GM19351 (cell line): Measurements from ENCODE around the gene DEPDC5.

ENCODE experiments used
- ATAC-seq: cut with Tn5 transposase; IDR thresholded peaks from one replicate; pipeline ENCODE4 v1.9.1; 2021; ENCODE audit warnings: mild to moderate bottlenecking, moderate library complexity; ENCODE audit not compliant: unreplicated experiment

Gene DEPDC5

DNA sequence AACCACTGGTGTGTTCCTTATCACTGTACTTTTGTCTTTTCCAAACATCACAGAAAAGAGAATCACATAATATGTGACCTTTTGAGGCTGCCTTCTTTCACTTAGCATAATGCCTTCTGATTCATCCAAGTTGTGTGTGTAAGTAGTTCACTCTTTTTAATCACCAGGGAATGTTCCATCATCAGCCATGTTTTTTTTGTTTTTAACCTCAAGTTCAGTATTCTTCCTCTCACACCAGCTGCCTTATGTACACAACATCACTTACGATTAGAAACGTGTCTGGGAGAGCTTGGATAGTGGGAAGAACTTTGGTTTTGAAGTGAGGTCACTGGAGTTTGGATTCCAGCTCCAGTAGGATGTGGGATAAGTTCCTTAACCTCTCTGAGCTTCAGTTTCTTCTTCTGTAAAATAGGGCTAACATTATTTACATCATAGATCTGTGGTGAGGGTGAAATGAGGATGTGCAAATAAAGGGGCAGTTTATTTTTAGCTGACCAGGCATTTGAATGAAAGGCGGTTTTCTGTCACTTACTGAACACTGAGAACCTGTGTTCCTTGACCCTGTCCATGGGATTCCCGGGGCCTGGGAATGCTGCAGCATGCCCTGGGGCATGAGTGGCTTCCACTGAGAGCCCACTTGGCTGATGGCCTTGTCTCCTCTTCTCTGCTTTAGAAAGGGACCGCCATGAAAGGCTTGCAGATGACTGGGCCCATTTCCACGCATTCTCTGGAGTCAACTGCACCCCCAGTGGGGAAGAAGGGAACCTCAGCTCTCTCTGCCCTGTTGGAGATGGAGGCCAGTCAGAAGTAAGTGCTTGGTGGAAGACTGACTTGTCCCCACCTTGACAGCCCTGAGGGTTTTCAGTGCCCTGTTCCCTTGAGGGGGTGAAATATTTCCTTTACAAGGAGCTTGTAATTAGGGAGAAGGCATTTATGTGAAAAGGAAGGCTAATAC is 92.6 kb downstream of the DEPDC5 start:
- no peak for ATAC-seq

DNA sequence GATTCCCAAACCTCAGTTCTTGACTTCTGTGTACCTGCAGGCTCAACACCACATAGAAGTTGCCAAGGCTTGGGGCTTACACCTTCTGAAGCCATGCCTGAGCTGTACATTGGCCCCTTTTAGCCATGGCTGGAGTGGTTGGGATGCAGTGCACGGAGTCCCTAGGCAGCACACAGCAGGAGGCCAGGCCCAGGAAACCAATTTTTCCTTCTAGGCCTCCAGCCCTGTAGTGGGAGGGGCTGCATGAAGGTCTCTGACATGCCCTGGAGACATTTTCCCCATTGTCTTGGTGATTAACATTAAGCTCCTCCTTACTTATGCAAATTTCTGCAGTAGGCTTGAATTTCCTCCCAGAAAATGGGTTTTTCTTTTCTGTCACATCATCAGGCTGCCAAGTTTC is 94.6 kb downstream of the DEPDC5 start:
- no peak for ATAC-seq

DNA sequence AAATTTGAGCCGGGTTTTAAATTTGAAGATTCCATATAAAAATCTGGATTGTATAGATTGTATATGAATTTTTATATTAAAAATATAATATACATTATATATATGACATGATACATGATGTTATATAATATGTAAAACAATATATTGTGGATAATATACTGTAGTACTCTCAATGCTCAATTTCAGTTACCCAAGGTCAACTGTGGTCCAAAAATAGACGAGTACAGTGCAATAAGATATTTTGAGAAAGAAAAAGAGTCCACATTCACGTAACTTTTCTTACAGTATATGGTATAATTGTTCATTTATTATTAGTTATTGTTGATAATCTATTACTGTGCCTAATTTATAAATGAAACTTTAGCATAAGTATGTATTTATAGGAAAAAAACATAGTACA is 96.3 kb downstream of the DEPDC5 start:
- no peak for ATAC-seq

DNA sequence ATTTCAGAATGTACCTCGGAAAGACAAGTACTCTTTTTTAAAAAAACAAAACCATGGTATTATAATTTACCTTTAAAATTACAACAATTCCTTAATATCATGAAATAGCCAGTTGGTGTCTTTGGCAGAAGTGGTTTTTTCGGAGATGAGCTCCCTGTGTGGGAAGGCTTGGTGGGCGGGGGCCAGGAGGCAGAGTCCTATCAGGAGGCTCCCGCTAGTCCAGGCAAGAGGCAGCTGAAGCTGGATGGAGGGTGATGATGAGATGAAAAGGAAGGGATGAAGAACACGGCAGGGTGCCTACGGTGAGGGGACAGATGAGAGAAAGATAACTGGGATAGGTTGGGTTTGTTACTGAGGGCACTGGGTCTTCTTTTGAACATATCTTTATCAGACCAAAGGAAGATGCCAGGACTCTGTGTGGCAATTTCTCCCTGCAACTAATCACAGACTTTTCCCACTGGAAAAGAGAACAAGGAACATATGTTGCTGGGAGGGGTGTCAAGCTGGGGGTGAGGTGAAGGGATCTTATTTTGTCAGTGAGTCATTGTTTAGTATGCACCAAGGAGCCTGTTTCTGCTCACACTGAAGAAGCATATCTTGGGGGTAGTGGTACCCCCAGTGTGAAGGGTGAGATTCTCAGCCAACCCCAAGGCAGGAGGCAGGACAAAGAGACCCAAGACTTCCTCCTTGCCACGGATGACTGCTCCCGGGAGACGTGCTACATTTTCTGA is 99.0 kb downstream of the DEPDC5 start:
- ATAC-seq, result no peak

DNA sequence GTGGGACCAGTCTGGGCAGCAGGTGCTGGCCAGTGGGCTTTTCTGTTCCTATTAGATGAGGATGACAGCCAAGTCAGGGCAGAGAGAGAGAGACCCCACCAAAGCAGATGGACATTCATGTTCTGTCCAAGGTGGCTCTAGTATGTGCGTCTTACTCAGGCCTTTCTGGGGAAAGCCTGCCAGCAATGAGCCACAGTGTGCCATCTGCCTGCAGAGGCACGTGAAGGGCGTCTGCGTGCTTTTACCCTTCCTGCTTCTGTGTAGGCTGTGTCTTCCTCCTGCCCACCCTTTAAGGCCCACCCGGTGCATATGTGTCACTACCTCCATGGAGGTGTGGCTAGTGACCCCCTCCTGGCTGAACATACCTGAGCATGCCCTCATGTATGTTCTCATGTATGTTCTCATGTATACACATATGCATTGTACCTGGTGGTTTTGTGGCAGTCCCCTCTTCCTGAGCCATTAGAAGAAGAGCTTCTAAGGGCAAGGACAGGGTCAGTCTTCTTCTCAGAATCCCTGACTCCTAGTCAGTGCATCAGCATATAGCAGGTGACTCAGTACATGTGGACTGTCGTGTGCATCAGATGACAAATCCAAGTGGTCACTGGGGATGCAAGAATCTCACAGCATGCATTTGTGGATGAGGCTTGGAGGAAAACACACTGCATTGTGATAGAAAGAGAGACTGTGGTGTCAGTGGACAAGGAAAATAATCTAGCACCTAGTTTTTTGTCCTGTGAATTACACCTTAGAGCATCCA is 100.1 kb downstream of the DEPDC5 start:
- ATAC-seq, result no peak

DNA sequence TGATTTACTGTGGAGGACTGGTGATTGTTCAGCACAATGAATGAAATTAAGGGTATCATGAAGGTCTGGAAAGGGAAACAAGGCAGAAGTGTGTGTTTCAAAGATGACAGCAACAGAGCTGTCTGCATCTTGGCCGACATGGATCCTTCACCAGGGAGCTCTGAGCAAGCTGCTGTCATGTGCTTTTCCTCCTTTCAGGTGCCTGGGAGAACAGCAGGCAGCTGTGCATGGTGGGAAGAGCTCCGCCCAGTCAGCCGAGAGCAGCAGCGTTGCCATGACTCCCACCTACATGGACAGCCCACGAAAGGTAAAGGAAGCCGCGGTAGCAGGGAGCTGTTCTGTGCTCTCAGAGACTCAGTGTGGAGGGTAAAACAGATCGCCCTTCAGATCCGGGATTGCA is 103.4 kb downstream of the DEPDC5 start:
- ATAC-seq, result no peak

DNA sequence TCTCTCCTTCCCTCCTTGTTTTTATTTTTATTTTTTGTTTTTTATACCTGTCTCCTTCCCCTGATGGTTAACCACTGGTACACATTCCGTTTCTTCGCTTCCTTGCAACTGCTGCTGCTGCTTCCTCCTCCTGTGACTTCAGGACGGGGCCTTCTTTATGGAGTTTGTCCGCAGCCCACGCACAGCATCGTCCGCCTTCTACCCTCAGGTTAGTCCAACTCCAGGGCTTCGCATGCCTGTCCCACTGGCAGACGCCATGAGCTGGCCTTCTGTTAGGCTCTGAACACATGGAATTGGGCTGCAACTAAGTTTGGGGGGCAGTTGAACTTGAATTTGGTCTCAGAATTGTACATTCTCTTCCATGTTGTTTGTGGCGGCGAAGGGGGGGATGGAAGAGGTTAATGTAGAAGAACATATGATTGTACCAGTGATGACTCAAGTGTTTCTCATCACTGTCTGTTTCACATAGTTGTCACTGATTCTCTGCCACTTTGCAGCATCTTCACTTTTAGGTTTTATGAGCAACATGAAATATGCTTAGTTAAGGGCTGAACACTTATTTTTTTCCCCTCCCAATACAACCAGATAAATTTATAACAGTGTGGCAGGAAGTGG is 107.5 kb downstream of the DEPDC5 start:
- ATAC-seq, result no peak

DNA sequence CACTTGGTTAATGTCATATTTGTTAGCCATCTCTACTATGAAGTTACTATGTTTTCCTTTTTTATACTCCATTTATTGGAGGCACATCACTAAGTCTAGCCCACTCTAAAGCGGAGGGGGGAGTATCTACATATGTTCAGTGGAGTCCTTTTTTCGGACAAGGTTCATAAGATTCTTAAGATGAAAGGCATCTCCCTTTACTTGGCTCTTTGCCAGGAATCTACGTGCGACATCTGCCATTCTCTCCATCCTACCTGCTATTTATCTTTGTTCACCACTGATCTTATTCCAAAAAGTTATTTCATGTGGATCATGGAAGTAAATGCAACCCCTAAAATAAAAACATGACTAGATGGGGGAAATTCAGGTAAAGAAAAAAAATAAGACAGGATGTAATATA is 113.1 kb downstream of the DEPDC5 start:
- no peak for ATAC-seq

DNA sequence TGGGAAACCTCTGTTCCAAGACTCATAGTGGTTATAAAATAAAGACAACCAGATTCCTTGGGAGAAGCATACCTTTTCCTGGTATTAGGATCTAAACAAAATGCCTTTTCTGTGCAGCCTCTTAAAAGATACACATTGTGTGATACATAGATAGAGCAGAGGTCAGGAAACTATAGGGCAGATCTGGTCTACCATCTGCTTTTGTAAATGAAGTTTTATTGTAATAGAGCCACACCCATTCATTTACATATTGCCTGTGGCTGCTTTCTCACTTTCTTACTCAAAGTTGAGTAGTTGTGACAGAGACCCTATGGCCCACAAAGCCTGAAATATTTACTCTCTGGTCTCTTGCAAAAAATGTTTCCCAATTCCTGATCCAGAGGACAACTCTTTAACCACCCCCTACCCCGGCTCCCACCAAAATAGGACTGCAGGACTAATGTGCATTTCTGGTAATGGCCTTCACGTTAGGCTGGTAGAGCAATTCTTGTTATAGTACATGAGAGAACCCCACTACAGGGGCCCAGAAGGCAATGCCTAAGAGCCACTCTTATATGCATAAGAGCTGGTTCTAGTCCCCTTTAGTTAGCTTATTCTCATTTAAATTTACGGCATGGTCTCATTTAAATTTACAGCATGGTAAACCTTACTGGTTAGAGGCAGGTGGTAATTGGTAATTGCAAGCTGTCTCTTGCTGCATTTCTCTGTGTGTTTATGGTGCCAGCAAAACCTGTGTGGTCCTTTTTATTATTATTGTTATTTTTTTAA is 113.8 kb downstream of the DEPDC5 start:
- no peak for ATAC-seq

DNA sequence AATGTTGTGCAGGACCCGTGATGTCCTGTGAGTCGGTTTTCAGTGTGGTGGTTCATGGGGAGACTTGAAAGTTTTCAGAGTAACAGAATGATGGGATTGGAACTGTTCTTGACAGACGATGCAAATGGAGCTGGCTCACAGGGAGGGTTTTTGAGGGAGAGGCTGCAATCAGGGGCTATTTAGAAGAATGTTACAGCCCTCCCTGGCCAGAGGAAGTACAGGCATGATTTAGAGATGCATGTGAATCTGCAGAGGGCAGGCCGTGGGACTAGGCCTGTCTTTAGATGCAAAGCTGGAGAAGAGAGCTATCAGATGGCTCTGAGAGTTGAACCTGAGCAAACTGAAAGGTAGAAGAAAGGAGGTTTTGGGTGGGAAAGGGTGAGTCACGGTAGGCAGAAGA is 115.9 kb downstream of the DEPDC5 start:
- no peak for ATAC-seq

DNA sequence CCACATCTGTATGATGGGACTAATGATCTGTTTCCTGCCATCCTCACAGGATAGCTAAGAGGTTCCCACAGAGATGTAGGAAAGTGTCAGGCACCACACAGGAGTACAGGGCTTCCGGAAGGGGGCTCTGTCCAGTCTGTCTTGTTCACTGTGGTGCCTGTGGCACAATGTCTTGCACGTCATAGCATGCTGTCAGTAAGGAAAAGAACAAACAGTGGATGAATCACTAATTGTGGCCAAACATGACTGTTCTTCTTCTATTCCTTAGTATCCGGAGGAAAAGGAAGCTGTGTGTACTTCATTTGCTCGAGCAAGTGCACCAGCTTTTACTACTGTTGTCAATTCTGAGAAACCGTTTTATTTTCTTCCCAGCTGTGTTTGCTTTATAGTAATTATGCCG is 117.1 kb downstream of the DEPDC5 start:
- ATAC-seq, result no peak

DNA sequence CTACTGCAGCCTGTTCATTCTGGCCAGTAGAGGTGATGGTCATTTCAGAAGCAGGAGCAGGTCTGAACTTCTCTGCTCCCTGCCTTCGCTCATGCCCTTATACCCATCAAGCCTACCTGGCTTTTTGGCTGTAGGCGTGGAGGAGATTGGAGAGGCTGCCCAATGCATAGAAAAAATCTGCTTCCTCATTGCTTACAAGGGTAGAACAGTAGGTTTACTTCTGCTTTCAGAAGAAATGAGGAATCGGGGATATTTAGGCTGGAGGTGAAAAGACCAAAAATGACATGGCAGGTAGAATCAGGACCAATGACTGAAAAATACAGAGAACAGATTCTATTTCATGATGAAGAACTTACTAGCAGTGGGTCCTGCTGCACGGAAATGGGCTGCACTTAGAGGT is 117.7 kb downstream of the DEPDC5 start:
- no peak for ATAC-seq

DNA sequence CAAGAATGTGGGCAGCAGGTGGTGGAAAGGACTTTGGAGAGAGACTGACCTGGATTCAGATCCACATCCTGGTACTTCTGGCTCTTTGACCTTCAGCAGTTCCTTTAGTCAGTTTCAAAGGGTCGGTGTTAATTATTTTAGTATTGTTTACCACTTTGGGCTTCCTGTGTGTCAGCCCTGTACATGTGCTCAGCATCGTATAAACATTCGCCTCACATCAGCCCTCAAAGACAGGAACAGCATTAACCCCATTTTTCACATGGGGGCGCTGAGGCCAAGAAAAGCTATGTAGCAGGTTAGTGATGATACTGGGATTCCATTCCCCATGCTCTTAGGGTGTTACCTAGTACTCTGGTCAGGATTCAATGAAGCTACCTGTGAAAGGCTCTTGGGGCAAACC is 118.4 kb downstream of the DEPDC5 start:
- ATAC-seq, result no peak

DNA sequence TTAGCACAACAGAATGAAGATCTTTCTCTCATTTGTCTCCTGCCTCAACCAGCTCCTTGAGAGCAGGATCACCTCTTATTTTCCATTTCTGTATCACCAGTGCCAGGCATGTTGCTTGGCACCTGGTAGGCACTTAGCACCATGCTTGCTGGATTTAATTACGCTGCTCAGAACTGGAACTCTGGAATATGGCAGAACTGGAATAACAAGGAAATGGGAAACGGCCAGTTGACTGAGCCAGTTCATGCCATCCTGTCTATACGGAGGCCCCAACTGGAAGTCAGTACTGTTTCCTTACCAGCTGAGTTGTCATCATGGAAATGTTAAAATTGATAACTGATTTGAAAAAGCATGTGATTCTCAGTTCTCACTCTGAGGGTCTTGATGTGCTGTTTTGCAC is 121.0 kb downstream of the DEPDC5 start:
- ATAC-seq, result no peak

DNA sequence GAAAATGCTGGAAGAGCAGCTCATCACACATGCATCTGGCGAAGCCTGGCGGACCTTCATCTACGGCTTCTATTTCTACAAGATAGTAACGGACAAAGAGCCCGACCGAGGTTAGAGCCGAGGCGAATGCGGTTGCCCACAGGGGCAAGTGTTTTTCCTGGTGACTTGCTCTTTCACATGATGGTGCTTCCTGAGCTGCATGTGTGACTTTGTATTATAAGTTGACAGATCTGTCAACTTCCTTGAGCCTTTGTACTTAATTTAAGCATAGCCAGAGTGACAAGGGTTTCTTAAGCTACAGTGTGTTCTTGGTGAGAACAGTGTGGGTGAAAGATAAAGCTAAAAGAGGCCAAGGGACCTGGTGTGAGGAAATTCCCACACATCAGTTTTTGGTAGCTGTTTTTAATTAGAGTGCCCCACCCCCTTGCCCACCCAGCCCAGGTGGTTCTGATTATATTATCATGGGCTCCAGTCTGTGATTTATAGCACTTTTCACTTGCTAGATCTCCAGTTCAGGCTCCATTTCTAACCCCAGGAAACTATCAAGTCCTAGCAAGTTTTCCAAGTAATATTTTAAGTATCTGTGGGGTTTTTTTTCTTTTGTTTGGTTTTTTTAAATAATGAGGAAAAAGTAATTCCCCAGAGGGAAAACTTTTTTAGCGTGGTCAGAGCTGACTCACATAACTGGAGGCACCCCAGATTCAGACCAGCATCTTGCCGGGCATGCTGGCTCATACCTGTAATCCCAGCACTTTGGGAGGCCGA is 122.5 kb downstream of the DEPDC5 start:
- ATAC-seq, result no peak

DNA sequence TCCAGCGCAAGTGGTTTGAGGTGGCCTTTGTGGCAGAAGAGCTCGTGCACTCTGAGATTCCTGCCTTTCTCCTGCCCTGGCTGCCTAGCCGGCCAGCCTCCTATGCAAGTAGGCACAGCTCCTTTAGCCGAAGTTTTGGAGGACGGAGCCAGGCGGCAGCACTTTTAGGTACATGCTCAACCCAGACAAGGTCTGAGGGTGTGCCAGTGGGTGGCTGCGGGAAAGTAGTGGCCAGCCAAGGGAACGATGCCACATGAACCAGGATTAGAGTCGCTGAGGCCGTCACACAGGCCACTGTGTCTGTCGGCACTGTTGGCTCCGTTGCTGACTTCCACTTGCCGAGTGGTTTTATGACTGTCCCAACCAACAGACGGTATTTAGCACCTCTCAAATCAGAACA is 125.8 kb downstream of the DEPDC5 start:
- no peak for ATAC-seq

DNA sequence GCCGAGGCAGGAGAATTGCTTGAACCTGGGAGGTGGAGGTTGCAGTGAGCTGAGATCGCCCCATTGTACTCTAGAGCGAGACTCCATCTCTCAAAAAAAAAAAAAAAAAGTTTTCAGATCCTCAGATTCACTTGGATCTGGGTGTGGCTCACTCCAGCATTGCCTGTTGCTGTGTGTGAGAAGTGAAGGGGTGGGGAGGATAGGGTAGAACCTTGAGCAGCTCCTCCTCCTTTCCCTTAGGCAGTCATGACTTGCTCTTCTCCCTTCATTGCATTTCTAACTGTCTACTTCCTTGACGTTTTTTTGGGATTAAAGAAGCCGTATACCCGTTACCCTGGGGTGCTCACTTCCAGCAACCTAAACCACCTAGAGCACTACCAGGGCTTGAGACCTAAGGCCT is 127.4 kb downstream of the DEPDC5 start:
- ATAC-seq, result no peak

DNA sequence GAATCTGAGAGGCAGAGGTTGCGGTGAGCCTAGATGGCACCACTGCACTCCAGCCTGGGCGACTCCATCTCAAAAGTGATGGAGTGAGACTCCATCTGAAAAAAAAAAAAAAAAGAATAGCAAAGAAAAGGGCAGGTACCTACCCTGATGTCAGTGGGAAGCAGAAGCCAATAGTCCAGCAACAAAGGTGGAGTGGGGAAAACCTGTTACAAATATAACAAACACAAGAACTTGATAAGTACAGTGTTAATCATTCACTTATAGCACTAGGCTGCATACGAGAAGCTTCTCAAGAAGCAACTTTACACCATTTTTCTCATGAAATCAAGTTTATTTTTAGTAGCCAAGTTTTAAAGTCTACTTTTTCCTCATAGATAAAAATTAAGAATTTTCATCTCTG is 128.0 kb downstream of the DEPDC5 start:
- ATAC-seq, result no peak

DNA sequence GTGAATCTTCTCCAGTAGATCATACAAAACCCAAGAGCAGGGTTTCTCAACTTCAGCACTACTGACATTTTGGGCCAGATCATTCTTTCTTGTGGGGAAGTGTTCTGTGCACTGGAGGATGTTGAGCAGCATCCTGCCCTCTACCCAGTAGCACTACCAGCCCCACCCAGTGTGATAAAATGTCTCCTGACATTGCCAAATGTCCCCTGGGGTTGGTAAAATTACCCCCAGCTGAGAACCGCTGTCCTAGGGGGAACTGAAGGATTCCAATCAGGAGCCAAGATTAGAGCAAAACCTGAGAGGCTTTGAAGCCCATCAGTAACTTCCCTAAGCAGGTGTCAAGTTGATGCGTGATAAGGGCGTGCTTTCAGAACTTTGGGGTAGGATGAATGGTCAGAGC is 129.2 kb downstream of the DEPDC5 start:
- no peak for ATAC-seq

DNA sequence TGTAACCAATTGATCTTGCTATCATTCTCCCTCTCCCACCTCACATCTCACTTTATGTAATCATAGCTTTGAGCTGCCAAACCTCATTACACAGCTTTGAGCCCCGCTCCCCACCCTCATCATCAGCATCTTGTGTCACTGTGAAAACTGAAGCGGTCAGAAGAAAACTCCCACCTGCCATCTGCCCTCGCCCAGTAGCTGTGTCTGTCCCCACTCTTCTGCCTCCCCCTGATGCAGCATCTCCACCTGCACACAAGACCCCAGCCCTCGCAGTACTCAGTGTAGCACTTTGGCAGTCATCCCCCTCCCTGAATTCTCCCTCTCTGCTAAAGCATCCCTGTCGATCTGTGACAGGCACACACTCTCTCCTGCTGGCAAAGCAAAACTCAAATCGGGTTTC is 130.2 kb downstream of the DEPDC5 start:
- no peak for ATAC-seq
